Activated CD4-positive, alpha-beta T cell treated with anti-CD3 and anti-CD28 coated beads, Interleukin-2, amount 10 ng/mL, durations not matched to agents 7 days and 5 days (primary cell): ENCODE results near the gene RAB33B. TPM values are rescaled to one million over a fixed set of nuclear protein-coding genes. Genes with fewer than 3 reads are reported as not detected.
"Not testable (repeated sequence)": the region's sequence is repeated elsewhere in the genome, so short reads cannot be mapped to it uniquely, and the experiment has no call there.

ENCODE experiments used
- CTCF ChIA-PET: fragments of 350-600 bp; sonication (Branson Sonifier 250); formaldehyde crosslinking; loops from one replicate; lab custom pipeline; 2021; ENCODE audit warnings: antibody characterized with exemption; lab: Charles Lee
- POLR2A ChIA-PET: fragments of 350-600 bp; sonication (Branson Sonifier 250); formaldehyde crosslinking; loops from one replicate; lab custom pipeline; 2021; ENCODE audit warnings: antibody characterized with exemption; lab: Charles Lee
- DNase-seq: peaks from one replicate; pipeline ENCODE4 v3.0.0-alpha.2; 2020
- H3K27ac Mint-ChIP-seq: one replicate; pipeline ENCODE4 v1.8.0; 2021; ENCODE audit warnings: mild to moderate bottlenecking, moderate library complexity, mixed read lengths
- H3K27me3 Mint-ChIP-seq: one replicate; pipeline ENCODE4 v1.8.0; 2021; ENCODE audit warnings: mixed read lengths
- H3K36me3 Mint-ChIP-seq: one replicate; pipeline ENCODE4 v1.8.0; 2021; ENCODE audit warnings: low read depth, mixed read lengths
- H3K4me1 Mint-ChIP-seq: one replicate; pipeline ENCODE4 v1.8.0; 2021; ENCODE audit warnings: mixed read lengths
- H3K4me3 Mint-ChIP-seq: one replicate; pipeline ENCODE4 v1.8.0; 2021; ENCODE audit warnings: mild to moderate bottlenecking, moderate library complexity, mixed read lengths
- H3K9me3 Mint-ChIP-seq: one replicate; pipeline ENCODE4 v1.8.0; 2021; ENCODE audit warnings: mixed read lengths
- total RNA-seq, 2 experiments: library from RNA; stranded (reverse); gene quantifications; one replicate each; pipeline ENCODE4 v1.2.3, GENCODE V29; 2021

RAB33B gene
- total RNA-seq, 2 experiments from 2014 or later: 7.3 TPM

DNA sequence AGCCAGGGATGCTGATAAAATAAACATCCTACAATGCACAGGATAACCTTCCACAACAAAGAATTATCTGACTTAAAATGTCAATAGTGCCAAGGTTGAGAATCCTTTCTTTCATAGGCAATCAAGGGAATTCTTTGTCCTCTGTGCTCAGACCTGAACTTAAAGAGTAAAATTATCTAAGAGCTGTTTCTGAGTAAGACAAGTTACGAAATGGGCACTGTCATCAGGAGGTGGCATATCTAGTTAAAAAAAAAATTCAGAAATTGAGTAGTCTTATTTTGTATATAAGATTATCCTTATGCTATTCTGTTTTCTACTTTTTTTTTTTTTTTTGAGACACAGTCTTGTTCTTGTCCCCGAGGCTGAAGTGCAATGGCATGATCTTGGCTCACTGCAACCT, 3.3 kb upstream of the RAB33B start:
- Mint-ChIP-seq H3K27me3 (no peaks in the 10 kb centered on the region), H3K36me3 (peaks cover 4% of the 10 kb centered on the region), H3K4me3 (no peak overlapping the region), H3K4me1 (peaks cover 32% of the 10 kb centered on the region), H3K9me3 (peaks cover 4% of the 10 kb centered on the region), H3K27ac (no peak overlapping the region)
- DNase-seq: no peak
- CTCF ChIA-PET: no interaction called here
- POLR2A ChIA-PET: no interaction called here

DNA sequence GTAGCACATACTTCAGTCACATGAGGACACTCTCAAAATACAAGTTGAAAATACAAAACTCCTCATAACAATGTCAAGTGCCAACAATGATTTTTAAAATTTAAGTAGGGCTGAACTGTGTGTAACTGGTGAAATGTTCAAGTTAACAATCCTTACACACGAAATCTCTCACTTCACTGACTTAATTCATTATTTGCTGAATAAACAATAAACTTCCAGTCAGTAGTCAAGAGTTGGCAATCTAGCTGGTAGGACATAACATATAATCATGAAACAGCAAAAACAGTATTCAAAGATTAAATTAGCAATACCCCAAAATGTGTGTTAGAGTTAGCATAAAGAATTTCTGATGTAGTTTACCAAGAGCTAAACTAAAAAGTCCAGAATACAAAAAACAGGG, 1.9 kb upstream of the RAB33B start:
- DNase-seq: no peak
- Mint-ChIP-seq H3K4me1 (peaks cover 46% of the 10 kb centered on the region), H3K36me3 (peaks cover 4% of the 10 kb centered on the region), H3K4me3 (peak overlapping the region; percentile 87), H3K9me3 (no peaks in the 10 kb centered on the region), H3K27me3 (no peaks in the 10 kb centered on the region), H3K27ac (peak overlapping the region; percentile 99)
- ChIA-PET CTCF (no interaction called here), POLR2A (interaction anchor here (0.7 kb wide), 1 partner anchor 213 kb away, joined by 3 read pairs; no protein-coding TSS in a partner anchor)

DNA sequence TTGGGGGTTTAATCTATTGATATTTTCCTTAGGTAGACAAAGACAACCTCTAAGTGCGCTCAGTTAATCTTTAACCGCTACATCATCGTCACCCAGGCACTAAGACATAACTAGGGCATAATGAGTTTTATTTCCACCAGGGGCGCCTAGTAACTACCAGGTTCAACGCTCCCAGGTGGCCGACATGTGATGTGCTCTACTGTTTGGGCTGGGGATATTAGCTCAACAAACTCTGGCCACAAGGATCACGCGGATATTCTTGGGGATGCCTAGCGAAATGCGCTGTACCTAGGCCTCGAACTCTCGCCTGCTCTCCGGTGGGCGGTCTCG, 915 bp upstream of the RAB33B start:
- Mint-ChIP-seq H3K9me3 (no peaks in the 10 kb centered on the region), H3K36me3 (peaks cover 4% of the 10 kb centered on the region), H3K4me1 (peaks cover 52% of the 10 kb centered on the region), H3K27ac (peak overlapping the region; percentile 99), H3K4me3 (peak overlapping the region; percentile 87), H3K27me3 (no peaks in the 10 kb centered on the region)
- POLR2A ChIA-PET: interaction anchor here (0.7 kb wide), 1 partner anchor 150 kb away, joined by 4 read pairs; the partner anchor contains the start of gene NDUFC1
- peak; percentile 77 for DNase-seq
- CTCF ChIA-PET: interaction anchor here (0.8 to 1.2 kb wide), 4 partner anchors 9 to 157 kb away, joined by 3 to 4 read pairs (median 3); no protein-coding TSS in a partner anchor

DNA sequence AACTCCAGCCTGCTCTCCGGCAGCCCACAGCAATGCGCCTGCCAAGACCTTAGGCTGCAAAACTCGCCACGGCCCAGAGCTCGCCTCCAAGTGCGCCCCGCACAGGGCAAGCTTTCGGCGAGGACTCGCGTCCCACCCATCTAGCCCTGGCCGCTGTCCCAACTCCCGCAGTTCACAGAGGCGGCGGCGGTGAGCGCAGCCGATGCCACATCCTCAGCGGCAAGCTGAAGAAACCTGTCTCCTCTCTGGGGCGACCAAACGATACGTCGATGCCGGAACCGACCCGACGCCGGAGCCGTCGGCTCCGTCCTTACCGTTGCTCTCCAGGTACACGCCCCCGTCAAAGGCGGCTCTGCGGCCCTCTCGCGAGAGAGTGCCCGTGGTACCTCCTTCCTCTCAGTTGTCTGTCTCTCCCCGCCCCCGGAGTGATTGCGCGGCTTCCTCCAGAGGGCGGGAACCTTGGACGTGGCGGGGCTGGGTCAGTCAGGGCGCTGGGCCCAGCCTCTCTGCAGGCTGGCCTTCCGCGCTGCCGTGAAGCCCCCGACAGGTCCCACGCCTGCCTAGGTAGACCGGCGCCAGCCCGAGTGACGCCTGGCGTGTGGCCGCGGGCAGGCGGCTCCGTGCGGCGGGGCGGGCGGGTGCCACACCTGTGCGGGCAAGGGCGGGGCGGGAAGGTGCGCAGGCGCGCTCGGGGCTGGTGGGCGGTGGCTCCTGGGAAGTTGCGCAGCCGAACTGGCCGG, 380 bp upstream of the RAB33B start:
- Mint-ChIP-seq H3K9me3 (no peaks in the 10 kb centered on the region), H3K4me1 (peaks cover 56% of the 10 kb centered on the region), H3K27me3 (no peaks in the 10 kb centered on the region), H3K27ac (peak overlapping the region; percentile 99), H3K36me3 (peaks cover 4% of the 10 kb centered on the region), H3K4me3 (peak overlapping the region; percentile 87)
- DNase-seq: peak; percentile 98
- ChIA-PET POLR2A (interaction anchor here (0.7 kb wide), 1 partner anchor 151 kb away, joined by 4 read pairs; the partner anchor contains the start of gene NDUFC1), CTCF (interaction anchor here (0.7 to 1.2 kb wide), 6 partner anchors 9 to 157 kb away, joined by 3 to 4 read pairs (median 3); no protein-coding TSS in a partner anchor)

DNA sequence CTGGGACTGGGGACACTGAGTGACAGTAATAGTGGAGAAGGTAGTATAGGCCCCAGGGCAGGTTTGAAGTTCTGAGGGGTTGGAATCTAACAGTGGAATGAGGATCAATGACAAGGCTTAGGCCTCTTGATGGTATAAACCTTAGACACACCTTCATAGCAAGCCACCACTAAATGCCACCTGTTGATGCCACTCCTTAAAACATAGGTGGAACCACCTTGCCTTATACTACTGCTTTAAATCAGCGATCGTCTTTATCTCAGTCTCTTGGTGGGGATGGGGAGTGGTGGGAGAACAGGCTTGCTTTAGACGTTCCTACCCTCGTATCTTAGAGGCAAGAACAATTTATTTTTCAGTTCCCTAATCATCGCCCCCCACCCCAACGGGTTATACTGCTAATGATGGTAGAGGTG, 1.2 kb downstream of the RAB33B start:
- no peak for DNase-seq
- H3K36me3 Mint-ChIP-seq: peaks cover 2% of the 10 kb centered on the region
- H3K9me3 Mint-ChIP-seq: no peaks in the 10 kb centered on the region
- POLR2A ChIA-PET: interaction anchor here (0.6 kb wide), 1 partner anchor 798 kb away, joined by 3 read pairs; no protein-coding TSS in a partner anchor
- peak overlapping the region; percentile 99 for H3K27ac Mint-ChIP-seq
- peak overlapping the region; percentile 87 for H3K4me3 Mint-ChIP-seq
- peaks cover 61% of the 10 kb centered on the region for H3K4me1 Mint-ChIP-seq
- CTCF ChIA-PET: interaction anchor here (0.6 kb wide), 1 partner anchor 128 kb away, joined by 3 read pairs; no protein-coding TSS in a partner anchor
- H3K27me3 Mint-ChIP-seq: no peaks in the 10 kb centered on the region

DNA sequence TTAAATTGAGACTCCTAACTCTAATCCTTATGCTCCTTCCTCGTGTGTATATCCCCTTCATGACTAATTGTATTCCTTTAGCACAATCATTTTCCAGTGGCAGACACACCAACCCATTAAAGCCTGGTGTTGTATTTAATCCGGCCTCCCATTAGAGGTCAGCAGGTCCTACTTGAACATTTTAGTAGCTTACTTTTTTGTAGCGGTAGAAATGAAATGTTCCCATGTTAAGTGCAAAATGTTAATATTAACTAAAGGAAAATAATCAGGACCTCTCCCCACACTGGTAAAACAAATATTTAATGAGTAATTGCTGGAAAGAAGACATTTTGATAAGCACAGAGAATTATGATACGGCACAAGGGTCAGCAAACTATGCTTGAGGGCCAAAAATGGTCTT, 3.4 kb downstream of the RAB33B start:
- Mint-ChIP-seq H3K4me1 (peaks cover 52% of the 10 kb centered on the region), H3K4me3 (no peak overlapping the region), H3K27me3 (no peaks in the 10 kb centered on the region), H3K27ac (no peak overlapping the region), H3K36me3 (peaks cover under 1% of the 10 kb centered on the region), H3K9me3 (no peaks in the 10 kb centered on the region)
- POLR2A ChIA-PET: no interaction called here
- DNase-seq: no peak
- CTCF ChIA-PET: interaction anchor here (0.6 to 0.9 kb wide), 2 partner anchors 356 to 413 kb away, joined by 3 to 4 read pairs; no protein-coding TSS in a partner anchor

DNA sequence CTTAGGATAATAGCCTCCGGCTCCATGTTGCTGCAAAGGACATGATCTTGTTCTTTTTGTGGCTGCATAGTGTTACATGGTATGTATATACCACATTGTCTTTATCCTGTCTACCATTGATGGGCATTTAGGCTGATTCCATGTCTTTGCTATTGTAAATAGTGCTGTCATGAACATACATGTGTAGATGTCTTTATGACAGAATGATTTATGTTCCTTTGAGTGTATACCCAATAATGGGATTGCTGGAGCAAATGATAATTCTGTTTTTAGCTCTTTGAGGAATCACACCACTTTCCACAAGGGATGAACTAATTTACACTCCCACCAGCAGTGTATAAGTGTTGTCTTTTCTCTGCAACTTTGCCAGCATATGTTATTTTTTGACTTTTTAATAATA, 4.6 kb downstream of the RAB33B start:
- Mint-ChIP-seq H3K36me3 (peaks cover 4% of the 10 kb centered on the region), H3K4me1 (peaks cover 44% of the 10 kb centered on the region), H3K27ac (no peak overlapping the region), H3K27me3 (no peaks in the 10 kb centered on the region), H3K4me3 (no peak overlapping the region), H3K9me3 (no peaks in the 10 kb centered on the region)
- ChIA-PET POLR2A (no interaction called here), CTCF (no interaction called here)
- DNase-seq: no peak

DNA sequence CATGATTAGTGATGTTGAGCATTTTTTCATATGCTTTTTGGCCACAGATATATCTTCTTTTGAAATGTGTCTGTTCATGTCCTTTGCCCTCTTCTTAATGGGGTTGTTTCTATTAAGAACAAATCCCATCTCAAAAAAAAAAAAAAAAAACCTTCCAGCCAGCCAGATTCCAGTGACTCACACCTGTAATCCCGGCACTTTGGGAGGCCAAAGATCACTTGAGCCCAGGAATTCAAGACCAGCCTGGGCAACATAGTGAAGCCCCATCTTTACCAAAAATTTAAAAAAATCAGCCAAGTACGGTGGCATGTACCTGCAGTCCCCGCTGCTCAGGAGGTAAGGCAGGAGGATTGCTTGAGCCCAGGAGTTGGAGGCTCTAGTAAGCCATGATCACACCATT, 5.1 kb downstream of the RAB33B start:
- CTCF ChIA-PET: interaction anchor here (1.4 kb wide), 1 partner anchor 26 kb away, joined by 3 read pairs; no protein-coding TSS in a partner anchor
- Mint-ChIP-seq H3K4me3 (no peak overlapping the region), H3K4me1 (peaks cover 44% of the 10 kb centered on the region), H3K27me3 (no peaks in the 10 kb centered on the region), H3K9me3 (no peaks in the 10 kb centered on the region), H3K36me3 (peaks cover 9% of the 10 kb centered on the region), H3K27ac (no peak overlapping the region)
- DNase-seq: no peak
- POLR2A ChIA-PET: no interaction called here

DNA sequence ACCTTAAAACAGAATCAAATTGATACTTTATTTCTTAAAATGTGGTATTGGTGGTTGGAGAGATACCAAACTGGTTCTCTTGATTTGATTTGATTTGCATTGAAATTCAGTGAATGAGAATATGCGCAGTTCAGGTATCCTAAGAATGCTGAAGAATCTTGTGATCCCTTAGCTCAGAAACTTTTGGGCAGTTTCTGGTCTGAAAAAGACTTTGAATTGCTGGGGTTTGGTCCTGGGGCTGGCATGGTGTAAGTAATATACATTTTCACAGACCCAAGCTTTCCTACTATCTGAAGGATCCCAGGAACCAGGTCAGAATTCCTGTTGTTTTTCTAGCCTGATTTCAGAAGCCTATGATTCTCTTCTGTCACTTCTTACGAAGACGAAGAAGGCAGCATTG, 6.6 kb downstream of the RAB33B start:
- no peak for DNase-seq
- no peaks in the 10 kb centered on the region for H3K9me3 Mint-ChIP-seq
- no peak overlapping the region for H3K27ac Mint-ChIP-seq
- no peaks in the 10 kb centered on the region for H3K27me3 Mint-ChIP-seq
- ChIA-PET POLR2A (no interaction called here), CTCF (interaction anchor here (1.4 kb wide), 1 partner anchor 24 kb away, joined by 3 read pairs; no protein-coding TSS in a partner anchor)
- H3K4me1 Mint-ChIP-seq: peaks cover 30% of the 10 kb centered on the region
- H3K4me3 Mint-ChIP-seq: no peak overlapping the region
- H3K36me3 Mint-ChIP-seq: peaks cover 16% of the 10 kb centered on the region

DNA sequence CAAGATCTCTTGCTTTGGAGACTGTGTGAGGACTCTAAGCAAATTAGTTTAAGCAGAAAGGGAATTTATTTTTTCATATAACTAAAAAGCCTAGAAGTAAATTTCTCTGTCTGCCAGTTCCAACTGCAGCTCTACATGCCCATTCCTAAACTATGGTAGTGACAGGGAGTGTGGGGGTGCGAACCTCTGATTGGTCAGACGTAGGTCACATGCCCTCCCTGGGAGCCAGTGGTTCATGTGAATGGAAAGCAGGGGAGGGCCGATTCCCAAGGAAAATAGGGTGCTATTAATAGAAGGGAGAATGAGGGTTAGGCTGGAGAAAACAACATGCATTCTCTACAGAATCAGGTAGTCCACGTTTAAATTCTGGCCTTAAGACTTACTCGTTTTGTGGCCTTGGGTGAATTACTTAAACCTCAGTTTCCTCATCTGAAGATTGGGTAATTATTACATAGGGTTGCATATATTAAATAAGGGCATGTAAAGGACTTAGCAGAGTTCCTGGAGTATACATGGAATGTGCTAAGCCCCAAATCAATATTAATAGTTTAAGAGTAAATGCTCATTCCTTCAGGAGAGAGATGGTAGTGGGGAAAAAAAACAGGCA, 7.2 kb downstream of the RAB33B start:
- CTCF ChIA-PET: interaction anchor here (0.6 to 0.9 kb wide), 2 partner anchors 27 to 40 kb away, joined by 3 to 5 read pairs; no protein-coding TSS in a partner anchor
- POLR2A ChIA-PET: no interaction called here
- H3K4me1 Mint-ChIP-seq: peaks cover 25% of the 10 kb centered on the region
- H3K27ac Mint-ChIP-seq: no peak overlapping the region
- no peaks in the 10 kb centered on the region for H3K9me3 Mint-ChIP-seq
- DNase-seq: no peak
- no peak overlapping the region for H3K4me3 Mint-ChIP-seq
- H3K36me3 Mint-ChIP-seq: peaks cover 16% of the 10 kb centered on the region
- no peaks in the 10 kb centered on the region for H3K27me3 Mint-ChIP-seq

DNA sequence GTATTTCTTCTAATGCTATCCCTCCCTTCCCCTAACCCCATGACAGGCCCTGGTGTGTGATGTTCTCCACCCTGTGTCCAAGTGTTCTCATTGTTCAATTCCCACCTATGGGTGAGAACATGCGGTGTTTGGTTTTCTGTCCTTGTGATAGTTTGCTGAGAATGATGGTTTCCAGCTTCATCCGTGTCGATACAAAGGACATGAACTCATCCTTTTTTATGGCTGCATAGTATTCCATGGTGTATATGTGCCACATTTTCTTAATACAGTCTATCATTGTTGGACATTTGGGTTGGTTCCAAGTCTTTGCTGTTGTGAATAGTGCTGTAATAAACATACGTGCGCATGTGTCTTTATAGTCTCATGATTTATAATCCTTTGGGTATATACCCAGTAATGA, 10.6 kb downstream of the RAB33B start:
- Mint-ChIP-seq H3K9me3 (peaks cover 15% of the 10 kb centered on the region), H3K36me3 (peaks cover 30% of the 10 kb centered on the region)
- DNase-seq, CTCF ChIA-PET, H3K4me1 Mint-ChIP-seq, POLR2A ChIA-PET, H3K4me3 Mint-ChIP-seq, H3K27me3 Mint-ChIP-seq, H3K27ac Mint-ChIP-seq: not testable (repeated sequence)

DNA sequence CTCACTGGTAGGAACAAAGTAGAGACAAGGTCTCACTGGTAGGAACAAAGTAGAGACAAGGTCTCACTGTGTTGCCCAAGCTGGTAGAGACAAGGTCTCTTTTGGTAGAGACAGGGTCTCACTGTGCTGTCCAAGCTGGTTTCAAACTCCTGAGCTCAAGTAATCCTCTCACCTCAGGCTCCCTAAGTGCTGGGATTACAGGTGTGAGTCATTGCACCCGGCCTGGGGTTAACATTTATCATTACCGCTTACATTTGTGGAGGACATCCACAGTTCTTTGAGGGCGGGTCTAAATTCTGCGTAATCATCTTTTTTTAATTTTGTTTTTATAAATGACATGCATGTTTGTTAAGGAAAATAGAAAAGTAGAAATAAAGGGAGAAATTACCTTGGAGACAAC, 12.0 kb downstream of the RAB33B start:
- DNase-seq: no peak
- Mint-ChIP-seq H3K27ac (no peak overlapping the region), H3K36me3 (peaks cover 33% of the 10 kb centered on the region), H3K4me3 (no peak overlapping the region), H3K27me3 (no peaks in the 10 kb centered on the region), H3K4me1 (no peaks in the 10 kb centered on the region), H3K9me3 (peaks cover 15% of the 10 kb centered on the region)
- CTCF ChIA-PET: interaction anchor here (0.6 kb wide), 1 partner anchor 247 kb away, joined by 3 read pairs; no protein-coding TSS in a partner anchor
- POLR2A ChIA-PET: interaction anchor here (0.6 kb wide), 1 partner anchor 124 kb away, joined by 3 read pairs; no protein-coding TSS in a partner anchor

DNA sequence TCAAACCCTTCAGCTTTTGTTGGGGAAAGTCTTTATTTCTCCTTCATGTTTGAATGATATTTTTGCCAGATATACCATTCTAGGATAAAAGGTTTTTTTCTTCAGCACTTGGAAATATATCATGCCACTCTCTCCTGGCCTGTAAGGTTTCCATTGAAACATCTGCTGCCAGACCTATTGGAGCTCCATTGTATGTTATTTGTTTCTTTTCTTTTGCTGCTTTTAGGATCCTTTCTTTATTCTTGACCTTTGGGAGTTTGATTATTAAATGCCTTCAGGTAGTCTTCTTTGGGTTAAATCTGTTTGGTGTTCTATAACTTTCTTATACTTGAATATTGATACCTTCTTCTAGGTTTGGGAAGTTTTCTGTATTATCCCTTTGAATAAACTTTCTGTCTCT, 14.8 kb downstream of the RAB33B start:
- H3K4me1 Mint-ChIP-seq, H3K27me3 Mint-ChIP-seq, DNase-seq, POLR2A ChIA-PET, CTCF ChIA-PET, H3K27ac Mint-ChIP-seq, H3K4me3 Mint-ChIP-seq: not testable (repeated sequence)
- Mint-ChIP-seq H3K36me3 (peaks cover 46% of the 10 kb centered on the region), H3K9me3 (peaks cover 25% of the 10 kb centered on the region)
